Measurements from ENCODE around the gene SOWAHA. TPM values are rescaled to one million over a fixed set of nuclear protein-coding genes. Genes with fewer than 3 reads are reported as not detected.

The SOWAHA gene
- total RNA-seq, 2 donors from 2014 or later = not detected

GRCh38 chr5:132822650-132823480, 9.8 kb downstream of the SOWAHA start:
- no peaks in the 10 kb centered on the region for H3K9me3 Mint-ChIP-seq
- H3K4me3 Mint-ChIP-seq = no peak overlapping the region
- H3K27me3 Mint-ChIP-seq = peaks cover 31% of the 10 kb centered on the region
- ATAC-seq (replicated peaks) = no peak
- H3K4me1 Mint-ChIP-seq = peaks cover 10% of the 10 kb centered on the region
- H3K27ac Mint-ChIP-seq = no peak overlapping the region
- no peaks in the 10 kb centered on the region for H3K36me3 Mint-ChIP-seq (ENCODE audit: low read depth)

- no peak overlapping the region for H3K27ac Mint-ChIP-seq
- ATAC-seq (replicated peaks) = no peak
- H3K27me3 Mint-ChIP-seq = peaks cover 31% of the 10 kb centered on the region
- H3K4me3 Mint-ChIP-seq = no peak overlapping the region
- no peaks in the 10 kb centered on the region for H3K36me3 Mint-ChIP-seq (ENCODE audit: low read depth)
- no peaks in the 10 kb centered on the region for H3K9me3 Mint-ChIP-seq
- H3K4me1 Mint-ChIP-seq = peaks cover 10% of the 10 kb centered on the region
Measured at GRCh38 chr5:132823481-132824050, 10.5 kb downstream of the SOWAHA start.

- Mint-ChIP-seq H3K36me3 (ENCODE audit: low read depth) (no peaks in the 10 kb centered on the region), H3K4me3 (no peak overlapping the region), H3K27ac (no peak overlapping the region), H3K27me3 (peaks cover 29% of the 10 kb centered on the region), H3K4me1 (peaks cover 6% of the 10 kb centered on the region), H3K9me3 (no peaks in the 10 kb centered on the region)
- no peak for ATAC-seq (replicated peaks)
Measured at GRCh38 chr5:132824426-132824825, 11.3 kb downstream of the SOWAHA start.

GRCh38 chr5:132825033-132825833, 12.1 kb downstream of the SOWAHA start:
- Mint-ChIP-seq H3K27me3 (peaks cover 26% of the 10 kb centered on the region), H3K4me3 (peak overlapping the region; percentile 49), H3K27ac (no peak overlapping the region), H3K4me1 (peaks cover 2% of the 10 kb centered on the region), H3K36me3 (ENCODE audit: low read depth) (no peaks in the 10 kb centered on the region), H3K9me3 (no peaks in the 10 kb centered on the region)
- ATAC-seq (replicated peaks) = peak; percentile 15

- H3K36me3 Mint-ChIP-seq (ENCODE audit: low read depth) = no peaks in the 10 kb centered on the region
- H3K27me3 Mint-ChIP-seq = peaks cover 24% of the 10 kb centered on the region
- H3K27ac Mint-ChIP-seq = no peak overlapping the region
- H3K4me3 Mint-ChIP-seq = peak overlapping the region; percentile 49
- no peaks in the 10 kb centered on the region for H3K9me3 Mint-ChIP-seq
- no peaks in the 10 kb centered on the region for H3K4me1 Mint-ChIP-seq
- peak; percentile 63 for ATAC-seq (replicated peaks)
Measured at GRCh38 chr5:132825834-132826391, 12.8 kb downstream of the SOWAHA start.

- no peak overlapping the region for H3K27ac Mint-ChIP-seq
- H3K4me3 Mint-ChIP-seq = peak overlapping the region; percentile 49
- H3K27me3 Mint-ChIP-seq = peaks cover 30% of the 10 kb centered on the region
Measured at GRCh38 chr5:132826424-132827082, 13.5 kb downstream of the SOWAHA start.

GRCh38 chr5:132827943-132828673, 15.0 kb downstream of the SOWAHA start:
- no peak overlapping the region for H3K4me3 Mint-ChIP-seq

More at GRCh38 chr5:132826424-132827082, 13.5 kb downstream of the SOWAHA start:
- H3K36me3 Mint-ChIP-seq (ENCODE audit: low read depth) = no peaks in the 10 kb centered on the region
- no peaks in the 10 kb centered on the region for H3K4me1 Mint-ChIP-seq
- ATAC-seq (replicated peaks) = no peak
- no peaks in the 10 kb centered on the region for H3K9me3 Mint-ChIP-seq

GRCh38 chr5:132828846-132829494, 15.9 kb downstream of the SOWAHA start:
- ATAC-seq (replicated peaks) = no peak
- Mint-ChIP-seq H3K36me3 (ENCODE audit: low read depth) (no peaks in the 10 kb centered on the region), H3K9me3 (no peaks in the 10 kb centered on the region), H3K4me1 (no peaks in the 10 kb centered on the region), H3K4me3 (peak overlapping the region; percentile 46), H3K27me3 (peaks cover 34% of the 10 kb centered on the region), H3K27ac (no peak overlapping the region)

More at GRCh38 chr5:132827943-132828673, 15.0 kb downstream of the SOWAHA start:
- Mint-ChIP-seq H3K27ac (no peak overlapping the region), H3K27me3 (peaks cover 34% of the 10 kb centered on the region), H3K4me1 (no peaks in the 10 kb centered on the region), H3K9me3 (no peaks in the 10 kb centered on the region), H3K36me3 (ENCODE audit: low read depth) (no peaks in the 10 kb centered on the region)
- no peak for ATAC-seq (replicated peaks)

GRCh38 chr5:132829742-132830435, 16.8 kb downstream of the SOWAHA start:
- no peak overlapping the region for H3K27ac Mint-ChIP-seq
- peak overlapping the region; percentile 46 for H3K4me3 Mint-ChIP-seq
- no peaks in the 10 kb centered on the region for H3K9me3 Mint-ChIP-seq
- peak; percentile 84 for ATAC-seq (replicated peaks)
- H3K27me3 Mint-ChIP-seq = peaks cover 31% of the 10 kb centered on the region
- H3K36me3 Mint-ChIP-seq (ENCODE audit: low read depth) = no peaks in the 10 kb centered on the region
- no peaks in the 10 kb centered on the region for H3K4me1 Mint-ChIP-seq

- peaks cover 31% of the 10 kb centered on the region for H3K27me3 Mint-ChIP-seq
- no peaks in the 10 kb centered on the region for H3K4me1 Mint-ChIP-seq
- peak; percentile 69 for ATAC-seq (replicated peaks)
- H3K4me3 Mint-ChIP-seq = peak within 1 kb of the TSS; percentile 74
- no peaks in the 10 kb centered on the region for H3K9me3 Mint-ChIP-seq
- no peaks in the 10 kb centered on the region for H3K36me3 Mint-ChIP-seq (ENCODE audit: low read depth)
- H3K27ac Mint-ChIP-seq = peak within 1 kb of the TSS; percentile 39
Measured at GRCh38 chr5:132830436-132831094, 17.5 kb downstream of the SOWAHA start, which contains the start of gene SHROOM1. TSS of gene SHROOM1 (minus strand) at chr5:132830647. CDS start at chr5:132826140, 4,507 bp downstream.

- H3K36me3 Mint-ChIP-seq (ENCODE audit: low read depth) = no peaks in the 10 kb centered on the region
- peak overlapping the region; percentile 74 for H3K4me3 Mint-ChIP-seq
- no peak for ATAC-seq (replicated peaks)
- H3K4me1 Mint-ChIP-seq = no peaks in the 10 kb centered on the region
- H3K9me3 Mint-ChIP-seq = no peaks in the 10 kb centered on the region
- H3K27ac Mint-ChIP-seq = peak overlapping the region; percentile 39
- peaks cover 30% of the 10 kb centered on the region for H3K27me3 Mint-ChIP-seq
Measured at GRCh38 chr5:132831095-132831860, 18.2 kb downstream of the SOWAHA start.
